Gastroesophageal sphincter (tissue), 4 donors: ENCODE data around the gene ARPP21. TPM values are rescaled to one million over a fixed set of nuclear protein-coding genes. Genes with fewer than 3 reads are reported as not detected.

Experiments
- ATAC-seq: fragments of 150-250 bp; one replicate; pipeline ENCODE4 v1.9.1; 2016; ENCODE audit warnings: mild to moderate bottlenecking, moderate library complexity
- H3K27ac ChIP-seq, 4 donors: fragments of 200-600 bp; sonication (generic) in 3 of 4; 1 replicate in 3 of 4; 2 replicates in 1 of 4; pipeline ENCODE4 v1.5.1; 2016 to 2019
- H3K27me3 ChIP-seq: fragments of 200-600 bp; sonication (generic); one replicate; pipeline ENCODE4 v1.5.1; 2019
- H3K36me3 ChIP-seq, 2 donors: fragments of 200-600 bp; sonication (generic); one replicate each; pipeline ENCODE4 v1.5.1; 2019; ENCODE audit warnings: control low read depth in 1 of 2
- H3K4me1 ChIP-seq, 3 donors: fragments of 200-600 bp; sonication (generic); 1 replicate in 2 of 3; 2 replicates in 1 of 3; pipeline ENCODE4 v1.5.1; 2016 to 2019; ENCODE audit warnings: control low read depth in 2 of 3
- H3K4me3 ChIP-seq, 2 donors: fragments of 200-600 bp; sonication (generic); one replicate each; pipeline ENCODE4 v1.5.1; 2019; ENCODE audit warnings: mild to moderate bottlenecking in 1 of 2, moderate library complexity in 1 of 2
- H3K9me3 ChIP-seq, 3 donors: fragments of 200-600 bp; sonication (generic); one replicate each; pipeline ENCODE4 v1.5.1; 2017 to 2019; ENCODE audit warnings: control low read depth in 2 of 3
- EP300 ChIP-seq: sonication (generic); formaldehyde crosslinking; IDR thresholded peaks from one replicate; pipeline ENCODE4 v1.6.1; 2017; ENCODE audit warnings: antibody characterized with exemption, mild to moderate bottlenecking
- POLR2A ChIP-seq, 2 donors: fragments of 450-650 bp; IDR thresholded peaks; one replicate each; pipeline ENCODE4 v1.6.1; 2017; ENCODE audit warnings: antibody characterized with exemption in 2 of 2, mild to moderate bottlenecking in 2 of 2, moderate library complexity in 1 of 2
- POLR2AphosphoS5 ChIP-seq: sonication (generic); formaldehyde crosslinking; IDR thresholded peaks from one replicate; pipeline ENCODE4 v1.6.1; 2017; ENCODE audit warnings: antibody characterized with exemption
- WGBS, 2 donors: methylation state at CpG; one replicate each; pipeline ENCODE4 v1.1.5; 2018; ENCODE audit warnings: low coverage in 1 of 2; 5-methylcytosine and 5-hydroxymethylcytosine counted together
- total RNA-seq, 4 donors: library from RNA; depleted of rRNA; stranded (reverse); fragments of >200 nt; gene quantifications; one replicate each; pipeline ENCODE4 v1.1.0, GENCODE V29; 2016
- TF ChIP-seq, protein P1 (sequence below), 4 experiments: fragments of 200-600 bp in 2 of 4; fragments of 450-650 bp in 2 of 4; sonication (generic) in 1 of 4; IDR thresholded peaks; one replicate each; pipeline ENCODE4 v1.5.1; 2017 to 2019; ENCODE audit warnings: antibody characterized with exemption in 4 of 4, mild to moderate bottlenecking in 2 of 4, moderate library complexity in 2 of 4

Gene ARPP21
- total RNA-seq, 4 donors from 2014 or later, result 0.15 to 1.5 (median 0.78) TPM

DNA sequence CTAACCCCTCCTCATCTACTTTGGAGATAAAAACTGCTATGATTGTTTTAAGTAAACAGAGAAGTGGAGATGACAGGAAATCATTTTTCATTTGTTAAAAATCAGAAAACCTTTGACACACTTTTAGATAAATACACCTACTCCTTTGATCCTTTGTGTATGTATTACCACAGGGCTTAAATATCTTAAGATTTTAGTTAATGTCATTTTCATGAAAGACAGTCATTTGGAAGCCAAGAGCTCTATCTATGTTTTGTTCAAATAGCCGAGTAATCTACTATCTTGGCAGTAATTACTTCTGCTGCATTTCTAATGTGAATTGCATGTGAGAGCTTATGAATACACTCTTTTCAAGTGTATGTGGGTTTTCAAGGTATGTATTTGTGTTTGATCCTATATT, 2.0 kb downstream of the ARPP21 start:
- no peak overlapping the region for H3K4me3 ChIP-seq
- peaks cover 0 to 15% (median 4%) of the 10 kb centered on the region in 3 donors for H3K4me1 ChIP-seq
- TF ChIP-seq EP300, result no peak
- TF ChIP-seq, protein P1, sequence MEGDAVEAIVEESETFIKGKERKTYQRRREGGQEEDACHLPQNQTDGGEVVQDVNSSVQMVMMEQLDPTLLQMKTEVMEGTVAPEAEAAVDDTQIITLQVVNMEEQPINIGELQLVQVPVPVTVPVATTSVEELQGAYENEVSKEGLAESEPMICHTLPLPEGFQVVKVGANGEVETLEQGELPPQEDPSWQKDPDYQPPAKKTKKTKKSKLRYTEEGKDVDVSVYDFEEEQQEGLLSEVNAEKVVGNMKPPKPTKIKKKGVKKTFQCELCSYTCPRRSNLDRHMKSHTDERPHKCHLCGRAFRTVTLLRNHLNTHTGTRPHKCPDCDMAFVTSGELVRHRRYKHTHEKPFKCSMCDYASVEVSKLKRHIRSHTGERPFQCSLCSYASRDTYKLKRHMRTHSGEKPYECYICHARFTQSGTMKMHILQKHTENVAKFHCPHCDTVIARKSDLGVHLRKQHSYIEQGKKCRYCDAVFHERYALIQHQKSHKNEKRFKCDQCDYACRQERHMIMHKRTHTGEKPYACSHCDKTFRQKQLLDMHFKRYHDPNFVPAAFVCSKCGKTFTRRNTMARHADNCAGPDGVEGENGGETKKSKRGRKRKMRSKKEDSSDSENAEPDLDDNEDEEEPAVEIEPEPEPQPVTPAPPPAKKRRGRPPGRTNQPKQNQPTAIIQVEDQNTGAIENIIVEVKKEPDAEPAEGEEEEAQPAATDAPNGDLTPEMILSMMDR (IDR thresholded peaks at IDR 0.05), result no peak
- no peak overlapping the region for H3K27ac ChIP-seq
- 50 to 56% methylated on average over 1 of the region's 1 CpG for WGBS, 2 donors
- ATAC-seq, result no peak
- no peaks in the 10 kb centered on the region for H3K9me3 ChIP-seq
- no peaks in the 10 kb centered on the region for H3K36me3 ChIP-seq
- H3K27me3 ChIP-seq, result peaks cover 29% of the 10 kb centered on the region

DNA sequence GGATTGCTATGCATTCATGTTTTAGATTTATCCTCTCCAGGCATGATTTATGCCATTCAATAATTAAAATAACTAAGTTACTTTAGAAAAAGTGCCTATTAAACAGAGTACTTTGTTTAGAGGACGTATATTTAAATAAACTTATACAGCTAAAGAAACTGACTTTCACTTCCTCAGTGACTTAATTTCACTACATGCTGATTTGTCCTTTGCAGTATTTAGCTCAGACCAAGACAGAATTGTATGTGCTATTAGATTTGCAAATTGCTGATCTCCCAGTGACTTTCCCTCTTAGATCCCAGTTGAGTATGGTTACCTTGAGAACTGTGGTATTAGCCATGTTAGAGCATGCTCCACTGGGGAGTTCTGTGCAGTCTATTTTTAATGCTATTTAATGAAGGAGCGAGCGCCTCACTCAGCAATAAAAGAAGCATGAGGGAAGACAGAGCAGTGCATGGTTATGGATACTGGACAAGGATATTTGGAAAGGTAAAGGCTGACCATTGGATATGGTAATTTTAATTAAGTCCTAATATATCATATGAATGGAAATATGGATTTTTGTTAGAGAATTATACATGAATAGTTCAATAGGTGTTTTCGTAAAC, 2.7 kb downstream of the ARPP21 start:
- H3K4me1 ChIP-seq, result peaks cover 0 to 15% (median 4%) of the 10 kb centered on the region in 3 donors
- no peaks in the 10 kb centered on the region for H3K9me3 ChIP-seq
- H3K36me3 ChIP-seq, result no peaks in the 10 kb centered on the region
- no peak overlapping the region for H3K4me3 ChIP-seq
- H3K27me3 ChIP-seq, result peaks cover 29% of the 10 kb centered on the region
- no peak overlapping the region for H3K27ac ChIP-seq
- no peak for ATAC-seq
- WGBS, 2 donors, result 86 to 95% methylated on average over 4 of the region's 4 CpGs
- TF ChIP-seq, protein P1 (IDR thresholded peaks at IDR 0.05), result no peak
- no peak for TF ChIP-seq POLR2AphosphoS5

DNA sequence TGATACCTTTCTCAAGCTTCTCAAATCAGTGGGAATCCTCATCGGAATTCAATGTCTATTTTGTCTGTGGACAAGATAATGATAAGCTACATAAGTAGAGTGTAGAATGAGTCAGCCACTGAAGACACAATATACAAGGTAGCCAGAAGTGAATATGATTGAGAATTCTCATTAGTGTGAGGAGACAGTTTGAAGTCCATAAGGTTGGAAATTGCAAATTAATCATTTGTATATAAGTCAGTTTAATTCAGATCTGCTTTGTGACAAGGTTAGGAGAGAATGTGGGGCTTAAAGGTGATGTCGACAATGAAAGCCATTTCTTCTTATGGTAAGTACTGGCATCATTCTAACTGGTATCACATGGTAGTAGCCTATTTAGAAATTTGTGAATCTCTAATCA, 4.2 kb downstream of the ARPP21 start:
- Histone ChIP-seq H3K9me3 (no peaks in the 10 kb centered on the region), H3K36me3 (no peaks in the 10 kb centered on the region), H3K27ac (no peak overlapping the region), H3K27me3 (peaks cover 25% of the 10 kb centered on the region), H3K4me3 (no peak overlapping the region), H3K4me1 (peaks cover 0 to 15% (median 4%) of the 10 kb centered on the region in 3 donors)
- WGBS, 2 donors, result 59 to 75% methylated on average over 2 of the region's 2 CpGs
- ATAC-seq, result no peak
- TF ChIP-seq POLR2A (IDR thresholded peaks at IDR 0.05) (no peak), EP300 (no peak), POLR2AphosphoS5 (no peak)
- TF ChIP-seq, protein P1 (IDR thresholded peaks at IDR 0.05), result no peak

DNA sequence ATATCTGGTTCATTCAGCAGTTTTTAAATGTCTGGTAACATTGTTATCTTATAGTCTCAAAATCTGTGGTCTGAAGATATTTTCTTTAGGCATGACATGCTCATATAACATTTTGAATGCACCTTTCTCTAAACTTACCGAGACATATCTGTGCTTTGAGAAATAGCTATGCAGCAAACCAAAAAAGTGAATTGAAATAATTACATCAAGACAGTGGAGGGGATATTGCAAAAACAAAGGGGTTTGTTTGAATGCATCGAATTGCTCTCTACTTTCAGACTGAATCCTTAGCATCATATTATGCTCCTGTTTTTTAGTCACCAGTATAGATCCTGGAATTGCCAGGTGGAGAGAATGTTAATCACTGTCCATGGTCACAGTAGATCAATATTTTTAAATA, 5.1 kb downstream of the ARPP21 start:
- H3K36me3 ChIP-seq, result no peaks in the 10 kb centered on the region
- peaks cover 0 to 7% (median under 1%) of the 10 kb centered on the region in 3 donors for H3K4me1 ChIP-seq
- no peak for TF ChIP-seq EP300
- TF ChIP-seq, protein P1 (IDR thresholded peaks at IDR 0.05), result no peak
- TF ChIP-seq POLR2AphosphoS5, result no peak
- no peak for TF ChIP-seq POLR2A (IDR thresholded peaks at IDR 0.05)
- H3K9me3 ChIP-seq, result no peaks in the 10 kb centered on the region
- no peak overlapping the region for H3K27ac ChIP-seq
- WGBS, 2 donors, result 76 to 88% methylated on average over 2 of the region's 2 CpGs
- no peak overlapping the region for H3K4me3 ChIP-seq
- peaks cover 16% of the 10 kb centered on the region for H3K27me3 ChIP-seq
- ATAC-seq, result no peak

DNA sequence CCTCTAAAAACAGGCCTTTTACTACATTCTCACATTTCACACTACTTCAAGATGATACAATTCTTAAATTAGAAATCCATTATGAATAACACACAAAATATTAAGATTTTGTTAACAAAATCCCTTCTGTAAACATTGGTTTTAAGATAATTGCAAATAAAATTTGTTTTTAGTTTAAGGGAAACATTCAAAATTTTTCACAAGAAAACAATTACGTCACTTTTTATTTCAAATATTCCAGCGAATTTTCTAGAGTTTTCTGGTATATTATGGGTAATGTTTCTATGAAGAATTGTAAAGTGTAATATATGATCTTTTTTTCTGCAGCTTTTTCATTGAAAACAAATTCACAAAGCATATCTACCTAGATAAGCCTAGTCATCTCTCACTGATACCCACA, 5.9 kb downstream of the ARPP21 start:
- no peak for ATAC-seq
- WGBS, 2 donors, result 84 to 90% methylated on average over 2 of the region's 2 CpGs
- Histone ChIP-seq H3K4me1 (no peaks in the 10 kb centered on the region), H3K36me3 (no peaks in the 10 kb centered on the region), H3K27me3 (peaks cover 8% of the 10 kb centered on the region), H3K27ac (no peak overlapping the region), H3K9me3 (no peaks in the 10 kb centered on the region), H3K4me3 (no peak overlapping the region)
- no peak for TF ChIP-seq EP300
- TF ChIP-seq, protein P1 (IDR thresholded peaks at IDR 0.05), result no peak
- TF ChIP-seq POLR2A (IDR thresholded peaks at IDR 0.05), result no peak
- TF ChIP-seq POLR2AphosphoS5, result no peak
